Fibroblast of villous mesenchyme (primary cell): ENCODE measurements around the gene ALDOA. TPM values are rescaled to one million over a fixed set of nuclear protein-coding genes. Genes with fewer than 3 reads are reported as not detected.

Experiments
- DNase-seq: peaks from one replicate; pipeline ENCODE4 v3.0.0-alpha.2; 2010; ENCODE audit warnings: low read depth
- H3K4me3 ChIP-seq: 2 replicates; pipeline ENCODE4 v1.5.1; 2011; ENCODE audit warnings: low read depth, mild to moderate bottlenecking, low read length
- CTCF ChIP-seq: IDR thresholded peaks from 2 replicates; pipeline ENCODE4 v1.5.1; 2012; ENCODE audit warnings: low read depth, mild to moderate bottlenecking, low read length; ENCODE audit not compliant: insufficient read depth
- total RNA-seq: library from RNA; depleted of rRNA; stranded (reverse); fragments of >200 nt; gene quantifications from 2 replicates; pipeline ENCODE4 v1.2.3, GENCODE V29; 2012

Gene ALDOA
- total RNA-seq, 1 donor = 545 TPM

- H3K4me3 ChIP-seq = no peak overlapping the region
- no peak for DNase-seq
- TF ChIP-seq CTCF = no peak
These were observed 51.0 kb downstream of the ALDOA start for GRCh38 chr16:30116291-30117207.

- H3K4me3 ChIP-seq = no peak overlapping the region
- no peak for TF ChIP-seq CTCF
- DNase-seq = no peak
These were observed 52.2 kb downstream of the ALDOA start for GRCh38 chr16:30117768-30118167.

- DNase-seq = peak; percentile 31
- no peak for TF ChIP-seq CTCF
- H3K4me3 ChIP-seq = no peak overlapping the region
These were observed 53.9 kb downstream of the ALDOA start for GRCh38 chr16:30119428-30119827.

Other genes with a start within 250 kb of the ALDOA start
- 20.3 and 20.7 TPM in 2 replicates for gene PAGR1, start 249.6 kb upstream of the ALDOA start, total RNA-seq
- 211 and 250 TPM in 2 replicates for gene MVP, start 245.3 kb upstream of the ALDOA start, total RNA-seq
- 60.9 and 84.6 TPM in 2 replicates for gene CDIPT, start 202.5 kb upstream of the ALDOA start, total RNA-seq
- gene SEZ6L2, start 166.2 kb upstream of the ALDOA start, total RNA-seq = 2.6 and 4.7 TPM in 2 replicates
- gene ASPHD1, start 165.3 kb upstream of the ALDOA start, total RNA-seq = 5.2 and 7.8 TPM in 2 replicates
- gene KCTD13, start 139.5 kb upstream of the ALDOA start, total RNA-seq = 8.2 and 10.0 TPM in 2 replicates
- 72.8 and 75.1 TPM in 2 replicates for gene TMEM219, start 103.7 kb upstream of the ALDOA start, total RNA-seq
- 48.0 and 63.9 TPM in 2 replicates for gene TAOK2, start 91.9 kb upstream of the ALDOA start, total RNA-seq
- 4.7 and 6.8 TPM in 2 replicates for gene HIRIP3, start 70.1 kb upstream of the ALDOA start, total RNA-seq
- gene INO80E, start 69.5 kb upstream of the ALDOA start, total RNA-seq = 25.9 and 31.2 TPM in 2 replicates
- gene DOC2A, start 54.7 kb upstream of the ALDOA start, total RNA-seq = under 0.01 and 0.32 TPM in 2 replicates
- gene C16orf92, start 42.6 kb upstream of the ALDOA start, total RNA-seq = not detected in 2 replicates
- gene TLCD3B, start 34.5 kb upstream of the ALDOA start, total RNA-seq = 0.32 TPM in 1 of 2 replicates, not detected in the other
- gene PPP4C, start 10.2 kb downstream of the ALDOA start, total RNA-seq = 196 and 209 TPM in 2 replicates
- 0.32 and 0.43 TPM in 2 replicates for gene TBX6, start 26.2 kb downstream of the ALDOA start, total RNA-seq
- gene YPEL3, start 30.5 kb downstream of the ALDOA start, total RNA-seq = 8.6 and 14.5 TPM in 2 replicates
- 0.32 and 0.43 TPM in 2 replicates for gene GDPD3, start 47.8 kb downstream of the ALDOA start, total RNA-seq
- 27.7 and 36.3 TPM in 2 replicates for gene MAPK3, start 57.5 kb downstream of the ALDOA start, total RNA-seq
- 1.6 and 3.5 TPM in 2 replicates for gene CORO1A, start 117.8 kb downstream of the ALDOA start, total RNA-seq
- 46.6 and 140 TPM in 2 replicates for gene BOLA2B, start 127.9 kb downstream of the ALDOA start, total RNA-seq
- 16.8 and 49.3 TPM in 2 replicates for gene SLX1A, start 128.1 kb downstream of the ALDOA start, total RNA-seq
- 3.5 and 3.9 TPM in 2 replicates for gene SULT1A3, start 133.5 kb downstream of the ALDOA start, total RNA-seq
- 0.97 TPM in 1 of 2 replicates, not detected in the other for gene NPIPB13, start 182.7 kb downstream of the ALDOA start, total RNA-seq